ENCODE data around the gene CEMIP.

Gene CEMIP

DNA sequence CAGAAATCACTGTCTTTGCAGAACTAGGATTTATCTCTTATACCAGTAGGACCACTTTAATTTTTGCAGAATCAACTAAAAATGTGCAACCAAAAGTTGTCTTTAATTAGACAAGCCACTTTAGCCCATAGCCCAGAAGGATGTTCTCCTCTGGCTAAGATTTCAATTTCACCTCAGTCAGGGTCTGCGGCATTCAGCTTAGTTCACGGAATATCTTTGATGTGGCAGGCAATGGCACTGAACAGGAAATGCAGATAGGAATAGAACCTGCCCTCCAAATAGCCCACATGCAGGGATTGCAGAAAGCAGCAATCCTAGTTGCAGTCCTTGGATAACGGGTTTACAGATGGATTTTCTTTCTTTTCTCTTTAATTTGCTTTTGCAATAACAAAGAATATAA is 109.7 kb downstream of the CEMIP start:
- no peak for DNase-seq (ENCODE audit: low read depth, low spot score)
- in situ Hi-C loops (cut with HindIII; ENCODE audit: low sequenced_read_pairs): no loop called here
- no peak overlapping the region for H3K4me3 ChIP-seq (ENCODE audit: low read depth, low read length)
- TF ChIP-seq, protein P1, sequence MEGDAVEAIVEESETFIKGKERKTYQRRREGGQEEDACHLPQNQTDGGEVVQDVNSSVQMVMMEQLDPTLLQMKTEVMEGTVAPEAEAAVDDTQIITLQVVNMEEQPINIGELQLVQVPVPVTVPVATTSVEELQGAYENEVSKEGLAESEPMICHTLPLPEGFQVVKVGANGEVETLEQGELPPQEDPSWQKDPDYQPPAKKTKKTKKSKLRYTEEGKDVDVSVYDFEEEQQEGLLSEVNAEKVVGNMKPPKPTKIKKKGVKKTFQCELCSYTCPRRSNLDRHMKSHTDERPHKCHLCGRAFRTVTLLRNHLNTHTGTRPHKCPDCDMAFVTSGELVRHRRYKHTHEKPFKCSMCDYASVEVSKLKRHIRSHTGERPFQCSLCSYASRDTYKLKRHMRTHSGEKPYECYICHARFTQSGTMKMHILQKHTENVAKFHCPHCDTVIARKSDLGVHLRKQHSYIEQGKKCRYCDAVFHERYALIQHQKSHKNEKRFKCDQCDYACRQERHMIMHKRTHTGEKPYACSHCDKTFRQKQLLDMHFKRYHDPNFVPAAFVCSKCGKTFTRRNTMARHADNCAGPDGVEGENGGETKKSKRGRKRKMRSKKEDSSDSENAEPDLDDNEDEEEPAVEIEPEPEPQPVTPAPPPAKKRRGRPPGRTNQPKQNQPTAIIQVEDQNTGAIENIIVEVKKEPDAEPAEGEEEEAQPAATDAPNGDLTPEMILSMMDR (IDR thresholded peaks at IDR 0.05; ENCODE audit: low read depth, low read length): no peak

DNA sequence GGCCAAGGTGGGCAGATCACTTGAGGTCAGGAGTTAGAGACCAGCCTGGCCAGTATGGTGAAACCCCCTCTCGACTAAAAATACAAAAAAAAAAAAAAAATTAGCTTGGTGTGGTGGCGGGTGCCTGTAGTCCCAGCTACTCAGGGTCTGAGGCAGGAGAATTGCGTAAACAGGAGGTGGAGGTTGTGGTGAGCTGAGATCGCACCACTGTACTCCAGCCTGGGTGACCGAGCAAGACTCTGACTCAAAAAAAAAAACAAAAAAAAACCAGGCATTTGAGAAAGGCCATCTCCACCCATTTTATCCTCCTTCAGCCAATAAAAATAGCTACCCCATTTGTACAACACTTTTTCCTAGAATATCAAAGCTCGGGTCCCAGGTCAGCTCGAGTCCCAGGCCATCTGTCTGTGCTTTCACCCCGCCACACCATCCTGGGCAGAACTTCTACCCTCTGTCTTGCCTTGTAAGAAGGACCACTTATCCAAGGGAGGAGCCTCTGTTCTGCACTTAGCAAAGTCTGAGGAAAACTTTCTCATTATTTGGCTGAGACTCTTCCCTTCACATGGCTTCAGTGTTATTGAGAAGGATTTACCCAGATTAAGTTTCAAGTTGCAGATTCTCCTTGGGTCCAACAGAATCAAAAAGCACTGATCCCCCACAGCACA is 111.3 kb downstream of the CEMIP start:
- in situ Hi-C loops (cut with HindIII; ENCODE audit: low sequenced_read_pairs): no loop called here
- H3K4me3 ChIP-seq (ENCODE audit: low read depth, low read length): no peak overlapping the region

DNA sequence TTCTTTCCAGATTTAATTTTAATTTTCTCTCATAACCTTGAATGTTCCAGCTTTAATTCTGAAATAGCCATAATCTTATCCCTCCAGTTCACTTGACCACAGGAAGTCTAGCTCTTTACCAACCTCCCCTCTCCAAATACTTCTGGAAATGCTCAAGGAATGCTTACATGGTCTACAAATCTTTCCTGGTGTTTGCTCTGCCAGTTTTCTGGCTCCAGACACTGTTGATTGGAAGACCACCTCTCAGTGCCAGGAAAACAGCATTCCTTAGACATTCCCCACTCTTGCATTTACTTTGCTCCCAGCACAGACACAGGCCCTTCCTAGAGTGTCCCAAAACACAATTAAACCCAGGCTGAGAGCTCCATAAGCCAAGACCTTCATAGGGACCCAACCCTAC is 111.8 kb downstream of the CEMIP start:
- in situ Hi-C loops (cut with HindIII; ENCODE audit: low sequenced_read_pairs): no loop called here
- H3K4me3 ChIP-seq (ENCODE audit: low read depth, low read length): no peak overlapping the region
- peak; percentile 18 for DNase-seq (ENCODE audit: low read depth, low spot score)
- TF ChIP-seq, protein P1 (IDR thresholded peaks at IDR 0.05; ENCODE audit: low read depth, low read length): no peak

More for the DNA sequence above, 111.3 kb downstream of the CEMIP start:
- TF ChIP-seq, protein P1 (IDR thresholded peaks at IDR 0.05; ENCODE audit: low read depth, low read length): no peak
- DNase-seq (ENCODE audit: low read depth, low spot score): peak; percentile 46

DNA sequence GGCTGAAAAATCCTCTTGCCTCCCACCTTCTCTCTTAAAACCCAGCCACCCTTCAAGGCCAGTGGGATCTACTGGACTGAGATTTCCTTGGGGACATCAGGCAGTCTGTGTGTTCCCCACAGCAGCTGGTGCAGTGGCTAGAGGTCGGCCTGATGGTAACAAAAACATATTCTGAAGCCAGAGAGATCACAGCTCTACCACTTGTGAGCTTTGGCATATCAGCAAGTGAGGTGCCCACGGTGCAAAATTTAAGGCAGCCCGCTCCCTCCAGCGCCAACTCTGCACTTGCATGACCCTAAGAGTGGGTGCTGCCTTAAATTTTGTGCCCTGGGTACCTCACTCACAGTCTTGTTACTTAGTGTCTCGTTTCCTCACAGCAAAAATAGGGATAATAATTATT is 113.2 kb downstream of the CEMIP start:
- DNase-seq (ENCODE audit: low read depth, low spot score): no peak
- H3K4me3 ChIP-seq (ENCODE audit: low read depth, low read length): no peak overlapping the region
- TF ChIP-seq, protein P1 (IDR thresholded peaks at IDR 0.05; ENCODE audit: low read depth, low read length): no peak
- in situ Hi-C loops (cut with HindIII; ENCODE audit: low sequenced_read_pairs): no loop called here

DNA sequence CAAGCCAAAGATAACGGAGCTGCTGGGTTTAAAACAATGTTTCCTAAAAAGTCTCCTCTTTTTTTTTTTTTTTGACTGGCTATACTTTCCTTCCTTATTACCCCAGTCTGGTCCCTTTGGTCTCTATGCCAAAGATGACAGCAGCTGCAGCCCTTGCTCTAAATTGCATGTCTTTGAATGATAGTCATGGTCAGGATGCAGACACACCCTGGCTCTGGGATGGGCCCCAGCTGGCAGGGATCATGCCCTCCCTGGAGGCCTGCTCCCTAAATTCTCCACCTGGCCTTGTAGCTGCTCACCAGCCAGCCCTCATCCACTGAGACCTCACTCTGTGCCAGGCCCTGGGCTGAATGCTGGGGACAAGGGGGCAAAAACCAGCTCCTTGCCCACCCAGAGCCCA is 114.6 kb downstream of the CEMIP start:
- no peak overlapping the region for H3K4me3 ChIP-seq (ENCODE audit: low read depth, low read length)
- in situ Hi-C loops (cut with HindIII; ENCODE audit: low sequenced_read_pairs): no loop called here
- no peak for DNase-seq (ENCODE audit: low read depth, low spot score)
- TF ChIP-seq, protein P1 (IDR thresholded peaks at IDR 0.05; ENCODE audit: low read depth, low read length): no peak

DNA sequence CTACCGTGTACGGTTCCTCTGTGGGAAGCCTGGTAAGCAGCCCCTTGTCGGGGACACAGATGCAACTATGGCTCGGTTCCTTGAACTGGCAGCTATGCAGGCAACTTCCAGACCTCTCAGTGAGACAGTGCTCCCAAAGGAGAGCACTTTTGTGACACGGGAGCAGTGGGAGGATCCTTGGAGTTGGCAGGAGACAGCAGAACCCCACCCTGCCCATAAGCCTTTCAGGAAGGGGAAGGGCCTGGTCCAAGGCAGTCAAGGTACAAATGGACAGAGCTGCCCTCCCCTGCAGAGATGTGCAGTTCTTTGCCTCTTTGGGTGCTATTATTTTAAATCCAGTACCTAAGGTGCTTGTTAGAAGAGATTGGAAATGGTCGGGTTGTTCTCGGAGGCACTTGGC is 115.9 kb downstream of the CEMIP start:
- DNase-seq (ENCODE audit: low read depth, low spot score): no peak
- in situ Hi-C loops (cut with HindIII; ENCODE audit: low sequenced_read_pairs): no loop called here
- TF ChIP-seq, protein P1 (IDR thresholded peaks at IDR 0.05; ENCODE audit: low read depth, low read length): no peak
- H3K4me3 ChIP-seq (ENCODE audit: low read depth, low read length): no peak overlapping the region

All from astrocyte of the spinal cord (primary cell).